Fibroblast of lung (primary cell): Measurements from ENCODE around the gene DDX6. TPM values are rescaled to one million over a fixed set of nuclear protein-coding genes. Genes with fewer than 3 reads are reported as not detected.
"Not testable (repeated sequence)": the region's sequence is repeated elsewhere in the genome, so short reads cannot be mapped to it uniquely, and the experiment has no call there.

Source experiments
- DNase-seq, 2 donors: peaks; one replicate each; pipeline versions ENCODE4 v3.0.0 to v3.0.0-alpha.2; 2010; ENCODE audit warnings: low read depth in 2 of 2
- H2AFZ ChIP-seq: 2 replicates; pipeline ENCODE4 v1.5.1; 2012; ENCODE audit warnings: low read length, control low read depth, inconsistent platforms
- H3K27ac ChIP-seq: 2 replicates; pipeline ENCODE4 v1.5.1; 2011; ENCODE audit warnings: low read length, control low read depth; ENCODE audit not compliant: insufficient read depth
- H3K27me3 ChIP-seq: 2 replicates; pipeline ENCODE4 v1.5.1; 2011; ENCODE audit warnings: mild to moderate bottlenecking, low read length; ENCODE audit not compliant: control insufficient read depth, insufficient read depth
- H3K36me3 ChIP-seq: 2 replicates; pipeline ENCODE4 v1.5.1; 2011; ENCODE audit warnings: low read length; ENCODE audit not compliant: control insufficient read depth, insufficient read depth
- H3K4me1 ChIP-seq: 2 replicates; pipeline ENCODE4 v1.5.1; 2011; ENCODE audit warnings: low read length; ENCODE audit not compliant: control insufficient read depth, insufficient read depth; ENCODE audit errors: extremely low read depth
- H3K4me2 ChIP-seq: 2 replicates; pipeline ENCODE4 v1.5.1; 2011; ENCODE audit warnings: low read length, control low read depth; ENCODE audit not compliant: insufficient read depth; ENCODE audit errors: extremely low read depth
- H3K4me3 ChIP-seq, 4 experiments: fragments of 200-600 bp in 1 of 4; sonication (generic) in 1 of 4; replicated peaks in 1 of 4; 2 replicates each; pipeline ENCODE4 v1.5.1; 2011 to 2016; ENCODE audit warnings: low read length in 4 of 4, low read depth in 3 of 4, mild to moderate bottlenecking in 3 of 4, control low read depth in 2 of 4, inconsistent platforms in 1 of 4, mixed read lengths in 1 of 4; ENCODE audit not compliant: insufficient read depth in 1 of 4; ENCODE audit errors: control extremely low read depth in 1 of 4
- H3K79me2 ChIP-seq: 2 replicates; pipeline ENCODE4 v1.5.1; 2012; ENCODE audit warnings: mild to moderate bottlenecking, low read length, inconsistent platforms; ENCODE audit not compliant: control insufficient read depth, insufficient read depth
- H3K9ac ChIP-seq: 2 replicates; pipeline ENCODE4 v1.5.1; 2011; ENCODE audit warnings: mild to moderate bottlenecking, low read length, control low read depth; ENCODE audit not compliant: insufficient read depth
- H3K9me3 ChIP-seq: 2 replicates; pipeline ENCODE4 v1.5.1; 2012; ENCODE audit warnings: low read depth, low read length; ENCODE audit not compliant: control insufficient read depth, insufficient read depth
- H4K20me1 ChIP-seq: 2 replicates; pipeline ENCODE4 v1.5.1; 2011; ENCODE audit warnings: low read length; ENCODE audit not compliant: control insufficient read depth, insufficient read depth; ENCODE audit errors: extremely low read depth
- EZH2 ChIP-seq: IDR thresholded peaks from 2 replicates; pipeline ENCODE4 v1.5.1; 2012; ENCODE audit warnings: low read length, control low read depth, mild to moderate bottlenecking; ENCODE audit errors: missing control alignments
- polyA plus RNA-seq, 2 donors: library from polyadenylated mRNA; depleted of rRNA in 1 of 2; stranded (reverse) in 1 of 2; unstranded in 1 of 2; fragments of >200 nt; gene quantifications; 2 replicates each; pipeline ENCODE4 v1.2.1, GENCODE V29; 2011 to 2012; ENCODE audit warnings: missing spikeins in 1 of 2
- total RNA-seq: library from RNA; depleted of rRNA; stranded (reverse); fragments of >200 nt; gene quantifications from 2 replicates; pipeline ENCODE4 v1.2.1, GENCODE V29; 2014
- TF ChIP-seq, protein P1 (sequence below), 2 donors: IDR thresholded peaks in 1 of 2; conservative IDR thresholded peaks in 1 of 2; 1 replicate in 1 of 2; 2 replicates in 1 of 2; pipeline ENCODE4 v1.5.1; 2011 to 2012; ENCODE audit warnings: low read length in 2 of 2, control low read depth in 1 of 2, inconsistent platforms in 1 of 2, low read depth in 1 of 2, mild to moderate bottlenecking in 1 of 2

The DDX6 gene
- total and polyA plus RNA-seq, 2 donors (not counting 1 experiment from before 2014, with no cell fraction given), result 91.2 to 105 TPM

DNA sequence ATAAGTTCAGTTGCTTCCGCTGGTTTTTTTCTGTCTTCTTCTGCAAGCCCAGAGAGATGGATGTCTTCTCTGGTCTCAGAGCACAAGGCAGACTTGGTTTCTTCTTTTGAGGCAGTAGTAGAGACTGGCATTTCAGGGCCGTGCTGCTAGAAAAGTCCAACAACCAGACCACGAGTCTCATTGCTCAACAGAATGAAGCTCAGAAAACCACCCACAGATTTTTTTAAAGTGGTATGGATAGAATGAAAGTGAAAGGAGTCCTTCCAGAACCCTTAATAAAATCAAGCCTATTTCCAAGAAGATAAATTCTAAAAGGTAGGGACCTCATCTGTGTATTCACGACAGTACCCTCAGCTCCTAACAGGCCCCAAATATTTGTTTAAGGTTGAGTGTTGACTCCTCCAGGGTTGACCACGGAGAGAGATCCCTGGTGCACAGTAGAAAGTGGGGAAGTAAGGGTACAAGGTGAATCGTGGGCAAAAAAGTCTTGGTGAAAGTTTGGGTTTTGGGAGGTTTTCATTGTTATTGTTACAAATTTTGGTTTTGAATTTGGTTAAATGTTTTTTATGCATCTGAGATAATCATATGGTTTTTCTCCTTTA is 43.6 kb upstream of the DDX6 start:
- Histone ChIP-seq H3K9ac (no peak overlapping the region), H3K4me1 (no peaks in the 10 kb centered on the region), H3K79me2 (no peaks in the 10 kb centered on the region), H2AFZ (no peak overlapping the region), H3K27ac (no peak overlapping the region), H3K9me3 (no peaks in the 10 kb centered on the region), H3K36me3 (no peaks in the 10 kb centered on the region), H3K4me2 (no peak overlapping the region), H3K27me3 (peaks cover 2% of the 10 kb centered on the region), H3K4me3 (no peak overlapping the region), H4K20me1 (no peaks in the 10 kb centered on the region)
- no peak for TF ChIP-seq EZH2
- TF ChIP-seq, protein P1, sequence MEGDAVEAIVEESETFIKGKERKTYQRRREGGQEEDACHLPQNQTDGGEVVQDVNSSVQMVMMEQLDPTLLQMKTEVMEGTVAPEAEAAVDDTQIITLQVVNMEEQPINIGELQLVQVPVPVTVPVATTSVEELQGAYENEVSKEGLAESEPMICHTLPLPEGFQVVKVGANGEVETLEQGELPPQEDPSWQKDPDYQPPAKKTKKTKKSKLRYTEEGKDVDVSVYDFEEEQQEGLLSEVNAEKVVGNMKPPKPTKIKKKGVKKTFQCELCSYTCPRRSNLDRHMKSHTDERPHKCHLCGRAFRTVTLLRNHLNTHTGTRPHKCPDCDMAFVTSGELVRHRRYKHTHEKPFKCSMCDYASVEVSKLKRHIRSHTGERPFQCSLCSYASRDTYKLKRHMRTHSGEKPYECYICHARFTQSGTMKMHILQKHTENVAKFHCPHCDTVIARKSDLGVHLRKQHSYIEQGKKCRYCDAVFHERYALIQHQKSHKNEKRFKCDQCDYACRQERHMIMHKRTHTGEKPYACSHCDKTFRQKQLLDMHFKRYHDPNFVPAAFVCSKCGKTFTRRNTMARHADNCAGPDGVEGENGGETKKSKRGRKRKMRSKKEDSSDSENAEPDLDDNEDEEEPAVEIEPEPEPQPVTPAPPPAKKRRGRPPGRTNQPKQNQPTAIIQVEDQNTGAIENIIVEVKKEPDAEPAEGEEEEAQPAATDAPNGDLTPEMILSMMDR (conservative IDR thresholded peaks at IDR 0.05 in 1 of 2, IDR thresholded peaks at IDR 0.05 in 1 of 2; ENCODE audit: low read depth in 1 of 2, low read length in 2 of 2), result no peak
- DNase-seq, result peak in 1 of 2 donors; percentile 11

DNA sequence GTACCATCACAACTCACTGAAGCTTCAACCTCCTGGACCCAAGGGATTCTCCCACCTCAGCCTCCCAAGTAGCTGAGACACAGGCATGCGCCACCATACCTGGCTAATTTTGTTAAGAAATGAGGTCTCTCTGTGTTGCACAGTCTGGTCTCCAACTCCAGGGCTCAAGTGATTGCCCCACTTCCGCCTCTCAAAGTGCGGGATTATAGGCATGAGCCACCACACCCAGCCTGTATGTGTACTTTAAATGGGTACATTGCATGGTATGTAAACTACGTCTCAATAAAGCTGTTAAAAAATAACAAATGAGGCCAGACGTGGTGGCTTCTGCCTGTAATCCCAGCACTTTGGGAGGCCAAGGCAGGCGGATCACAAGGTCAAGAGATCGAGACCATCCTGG is 36.2 kb upstream of the DDX6 start:
- no peak overlapping the region for H3K9ac ChIP-seq
- no peak for DNase-seq
- TF ChIP-seq EZH2, result no peak
- TF ChIP-seq, protein P1 (conservative IDR thresholded peaks at IDR 0.05 in 1 of 2, IDR thresholded peaks at IDR 0.05 in 1 of 2; ENCODE audit: low read depth in 1 of 2, low read length in 2 of 2), result no peak
- no peak overlapping the region for H2AFZ ChIP-seq
- no peaks in the 10 kb centered on the region for H3K27me3 ChIP-seq
- no peaks in the 10 kb centered on the region for H4K20me1 ChIP-seq
- no peaks in the 10 kb centered on the region for H3K79me2 ChIP-seq
- no peak overlapping the region for H3K4me3 ChIP-seq
- no peak overlapping the region for H3K27ac ChIP-seq
- no peaks in the 10 kb centered on the region for H3K9me3 ChIP-seq
- no peaks in the 10 kb centered on the region for H3K4me1 ChIP-seq
- H3K36me3 ChIP-seq, result no peaks in the 10 kb centered on the region
- H3K4me2 ChIP-seq, result no peak overlapping the region

DNA sequence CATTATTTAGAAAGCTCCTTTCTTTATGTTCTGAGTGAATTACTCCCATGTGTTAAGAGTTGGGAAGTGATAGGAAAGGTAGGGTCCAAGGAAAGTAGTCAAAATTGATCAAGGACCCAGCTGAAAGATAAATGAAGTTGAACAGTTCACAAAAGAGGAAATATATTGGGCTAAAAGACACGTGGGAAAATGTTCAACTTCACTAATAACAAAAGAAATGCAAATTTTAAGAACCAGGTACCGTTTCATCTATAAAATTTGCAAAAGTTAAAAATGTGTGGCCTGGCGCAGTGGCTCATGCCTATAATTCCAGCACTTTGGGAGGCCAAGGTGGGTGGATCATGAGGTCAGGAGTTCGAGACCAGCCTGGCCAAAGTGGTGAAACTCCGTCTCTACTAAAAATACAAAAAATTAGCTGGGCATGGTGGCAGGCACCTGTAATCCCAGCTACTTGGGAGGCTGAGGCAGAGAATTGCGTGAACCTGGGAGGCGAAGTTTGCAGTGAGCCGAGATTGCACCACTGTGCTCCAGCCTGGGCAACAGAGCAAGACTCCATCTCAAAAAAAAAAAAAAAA is 32.1 kb upstream of the DDX6 start:
- not testable (repeated sequence) for H3K4me1 ChIP-seq

More for the DNA sequence above, 32.1 kb upstream of the DDX6 start:
- not testable (repeated sequence) for H3K36me3 ChIP-seq, H3K27ac ChIP-seq, H3K27me3 ChIP-seq, H3K79me2 ChIP-seq, H4K20me1 ChIP-seq, H2AFZ ChIP-seq, DNase-seq, H3K4me3 ChIP-seq, H3K9me3 ChIP-seq, H3K9ac ChIP-seq, H3K4me2 ChIP-seq
